HEK293 (cell line): ENCODE data around the gene ZBTB20.

Source experiments
- CTCF ChIA-PET: fragments of 350-600 bp; formaldehyde crosslinking; extraction: SDS; loops from one replicate; lab custom pipeline; 2021; ENCODE audit warnings: antibody characterized with exemption; lab: Yijun Ruan, JAX
- POLR2A ChIA-PET: fragments of 300-600 bp; formaldehyde crosslinking; extraction: SDS; loops from one replicate; lab custom pipeline; 2020; ENCODE audit warnings: antibody characterized with exemption, inconsistent platforms; lab: Yijun Ruan, JAX
- H3K27ac ChIP-seq: fragments of 200-500 bp; sonication (Bioruptor generic); 2 replicates; pipeline ENCODE4 v1.5.1; 2014; ENCODE audit warnings: low read depth, low read length, control low read depth, inconsistent platforms; ENCODE audit errors: extremely low read depth
- H3K36me3 ChIP-seq, 2 experiments: fragments of 200-500 bp in 1 of 2; sonication (Bioruptor generic) in 1 of 2; 1 replicate in 1 of 2; 2 replicates in 1 of 2; pipeline ENCODE4 v1.5.1; 2014 to 2017; ENCODE audit warnings: inconsistent platforms in 2 of 2, low read length in 2 of 2; ENCODE audit not compliant: control insufficient read depth in 2 of 2, insufficient read depth in 1 of 2
- H3K4me1 ChIP-seq: fragments of 200-500 bp; sonication (Bioruptor generic); 2 replicates; pipeline ENCODE4 v1.5.1; 2014; ENCODE audit warnings: mild to moderate bottlenecking, low read length, inconsistent platforms; ENCODE audit not compliant: control insufficient read depth, insufficient read depth
- H3K4me3 ChIP-seq: 2 replicates; pipeline ENCODE4 v1.5.1; 2011; ENCODE audit warnings: low read depth, mild to moderate bottlenecking, control low read depth, low read length, moderate library complexity
- H3K9me3 ChIP-seq: fragments of 200-500 bp; sonication (Bioruptor generic); 2 replicates; pipeline ENCODE4 v1.5.1; 2014; ENCODE audit warnings: low read depth, low read length, inconsistent platforms; ENCODE audit not compliant: control insufficient read depth, insufficient read depth
- KLF16 ChIP-seq: fragments of 450-650 bp; formaldehyde crosslinking; IDR thresholded peaks from 2 replicates; pipeline ENCODE4 v1.5.1; 2017; ENCODE audit warnings: missing biosample characterization, missing genetic modification characterization
- KLF17 ChIP-seq: fragments of 450-650 bp; formaldehyde crosslinking; IDR thresholded peaks from 2 replicates; pipeline ENCODE4 v1.5.1; 2016; ENCODE audit warnings: missing biosample characterization, missing genetic modification characterization
- PRDM6 ChIP-seq: fragments of 450-650 bp; formaldehyde crosslinking; IDR thresholded peaks from 2 replicates; pipeline ENCODE4 v1.5.1; 2017; ENCODE audit warnings: missing biosample characterization, missing genetic modification characterization
- ZBTB1 ChIP-seq: fragments of 450-650 bp; formaldehyde crosslinking; IDR thresholded peaks from 2 replicates; pipeline ENCODE4 v1.5.1; 2016; ENCODE audit warnings: missing biosample characterization, missing genetic modification characterization
- ZBTB8A ChIP-seq: fragments of 450-650 bp; formaldehyde crosslinking; IDR thresholded peaks from 2 replicates; pipeline ENCODE4 v1.5.1; 2016; ENCODE audit warnings: missing biosample characterization, missing genetic modification characterization
- ZNF138 ChIP-seq: fragments of 450-650 bp; formaldehyde crosslinking; IDR thresholded peaks from 2 replicates; pipeline ENCODE4 v1.5.1; 2016; ENCODE audit warnings: missing biosample characterization, missing genetic modification characterization, borderline replicate concordance
- ZNF202 ChIP-seq: fragments of 450-650 bp; formaldehyde crosslinking; IDR thresholded peaks from 2 replicates; pipeline ENCODE4 v1.5.1; 2016; ENCODE audit warnings: missing biosample characterization, missing genetic modification characterization, borderline replicate concordance
- ZNF324 ChIP-seq: fragments of 450-650 bp; formaldehyde crosslinking; IDR thresholded peaks from 2 replicates; pipeline ENCODE4 v1.5.1; 2016; ENCODE audit warnings: missing biosample characterization, missing genetic modification characterization
- ZNF501 ChIP-seq: fragments of 450-650 bp; formaldehyde crosslinking; IDR thresholded peaks from 2 replicates; pipeline ENCODE4 v1.5.1; 2016; ENCODE audit warnings: missing biosample characterization, missing genetic modification characterization
- ZNF513 ChIP-seq: fragments of 450-650 bp; IDR thresholded peaks from 2 replicates; pipeline ENCODE4 v1.5.1; 2018; ENCODE audit warnings: missing biosample characterization, missing genetic modification characterization
- ZNF558 ChIP-seq: fragments of 450-650 bp; formaldehyde crosslinking; IDR thresholded peaks from 2 replicates; pipeline ENCODE4 v1.5.1; 2016; ENCODE audit warnings: missing biosample characterization, missing genetic modification characterization
- ZNF596 ChIP-seq: fragments of 450-650 bp; IDR thresholded peaks from 2 replicates; pipeline ENCODE4 v1.5.0; 2018; ENCODE audit warnings: missing biosample characterization, mild to moderate bottlenecking, missing genetic modification characterization, moderate library complexity
- ZNF624 ChIP-seq: fragments of 450-650 bp; formaldehyde crosslinking; IDR thresholded peaks from 2 replicates; pipeline ENCODE4 v1.5.1; 2017; ENCODE audit warnings: missing biosample characterization, missing genetic modification characterization
- ZNF629 ChIP-seq: fragments of 450-650 bp; formaldehyde crosslinking; IDR thresholded peaks from 2 replicates; pipeline ENCODE4 v1.5.1; 2017; ENCODE audit warnings: missing biosample characterization, missing genetic modification characterization
- ZNF645 ChIP-seq: fragments of 450-650 bp; formaldehyde crosslinking; IDR thresholded peaks from 2 replicates; pipeline ENCODE4; 2016; ENCODE audit warnings: missing biosample characterization, missing genetic modification characterization
- ZNF658 ChIP-seq: fragments of 450-650 bp; formaldehyde crosslinking; IDR thresholded peaks from 2 replicates; pipeline ENCODE4; 2016; ENCODE audit warnings: missing biosample characterization, missing genetic modification characterization
- ZNF747 ChIP-seq: fragments of 450-650 bp; formaldehyde crosslinking; IDR thresholded peaks from 2 replicates; pipeline ENCODE4 v1.5.1; 2016; ENCODE audit warnings: missing biosample characterization, missing genetic modification characterization
- ZSCAN5A ChIP-seq: fragments of 450-650 bp; formaldehyde crosslinking; IDR thresholded peaks from 2 replicates; pipeline ENCODE4 v1.5.1; 2016; ENCODE audit warnings: missing biosample characterization, missing genetic modification characterization

The ZBTB20 gene

GRCh38 chr3:114809668-114810413 lies 337.2 kb downstream of the ZBTB20 start:
- H3K9me3 ChIP-seq, result no peaks in the 10 kb centered on the region
- H3K27ac ChIP-seq, result no peak overlapping the region
- POLR2A ChIA-PET, result no interaction called here
- 0 out of 2 replicates have a peak, but pooled peaks have one; percentile 11 for TF ChIP-seq PRDM6 (tag by site-specific recombination)
- TF ChIP-seq ZNF558 (tag by site-specific recombination), result no peak
- no peak overlapping the region for H3K4me3 ChIP-seq
- H3K36me3 ChIP-seq, result no peaks in the 10 kb centered on the region
- CTCF ChIA-PET, result interaction anchor here (0.6 kb wide), 1 partner anchor 230 kb away, joined by 3 read pairs; no protein-coding TSS in a partner anchor
- H3K4me1 ChIP-seq, result no peaks in the 10 kb centered on the region

GRCh38 chr3:114804099-114804498 lies 343.0 kb downstream of the ZBTB20 start:
- ChIA-PET CTCF (no interaction called here), POLR2A (no interaction called here)
- Histone ChIP-seq H3K36me3 (no peaks in the 10 kb centered on the region), H3K27ac (no peak overlapping the region), H3K4me1 (no peaks in the 10 kb centered on the region), H3K9me3 (no peaks in the 10 kb centered on the region), H3K4me3 (no peak overlapping the region)
- TF ChIP-seq KLF16 (tag by site-specific recombination), result no peak
- TF ChIP-seq ZNF658, result no peak
- no peak for TF ChIP-seq ZBTB8A (tag by site-specific recombination)
- no peak for TF ChIP-seq ZSCAN5A (tag by site-specific recombination)
- no peak for TF ChIP-seq ZNF324 (tag by site-specific recombination)
- no peak for TF ChIP-seq ZBTB1 (tag by site-specific recombination)

GRCh38 chr3:114803042-114803695 lies 343.9 kb downstream of the ZBTB20 start:
- Histone ChIP-seq H3K9me3 (no peaks in the 10 kb centered on the region), H3K4me1 (no peaks in the 10 kb centered on the region), H3K4me3 (no peak overlapping the region), H3K36me3 (no peaks in the 10 kb centered on the region), H3K27ac (no peak overlapping the region)
- CTCF ChIA-PET, result no interaction called here
- POLR2A ChIA-PET, result no interaction called here
- TF ChIP-seq ZNF138 (tag by site-specific recombination) (no peak), ZNF596 (tag by site-specific recombination) (no peak), ZNF624 (no peak), ZNF501 (tag by site-specific recombination) (no peak), KLF17 (tag by site-specific recombination) (no peak), ZNF202 (tag by site-specific recombination) (no peak), ZNF645 (tag by site-specific recombination) (no peak), ZNF747 (no peak), ZNF629 (tag by site-specific recombination) (no peak), ZNF513 (no peak)
